GM19193 (cell line): ENCODE data around the gene RPRD2.

Source experiments
- POLR2A ChIP-seq: IDR thresholded peaks from 4 replicates; pipeline ENCODE4 v1.6.1; 2011; ENCODE audit not compliant: insufficient read depth, insufficient read length; ENCODE audit errors: extremely low read depth

The RPRD2 gene

GRCh38 chr1:150477320-150477719, 113.4 kb downstream of the RPRD2 start:
- TF ChIP-seq POLR2A: no peak

DNA sequence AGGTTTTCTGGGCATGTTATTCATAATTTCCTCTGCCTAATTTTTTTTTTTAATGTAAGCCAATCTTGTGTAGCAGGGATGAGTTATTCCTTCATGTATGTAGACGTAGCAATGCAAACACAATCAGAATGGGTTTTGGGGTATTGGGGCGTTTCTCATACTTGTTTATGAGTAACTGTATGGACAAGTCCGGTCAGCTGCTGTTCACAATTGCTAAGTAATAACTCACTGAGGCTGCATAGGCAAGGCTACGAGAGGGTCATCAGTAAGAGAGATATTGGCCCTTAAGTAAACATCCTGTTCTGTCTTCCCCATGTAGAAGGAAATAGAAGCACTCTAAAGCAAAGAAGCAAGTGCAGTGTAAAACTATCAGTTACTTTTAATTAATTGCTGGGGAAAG, 113.8 kb downstream of the RPRD2 start:
- no peak for TF ChIP-seq POLR2A

DNA sequence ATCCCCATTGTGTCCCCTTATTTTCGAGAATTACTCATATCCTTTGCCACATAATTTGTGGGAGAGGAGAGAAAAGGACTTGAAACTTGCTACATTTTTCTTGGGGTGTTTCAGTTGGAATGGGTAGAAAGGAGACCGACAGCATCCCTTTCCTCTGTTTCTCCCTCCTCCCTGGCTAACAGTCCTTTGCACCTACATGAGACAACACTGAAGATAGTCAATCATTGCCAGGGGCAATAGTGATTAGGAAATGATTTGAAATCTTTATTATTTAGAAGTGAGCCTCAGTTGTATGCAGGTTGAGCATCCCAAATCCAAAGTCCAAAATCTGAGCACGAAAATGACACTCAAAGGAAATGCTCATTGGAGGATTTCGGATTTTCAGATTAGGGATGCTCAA, 115.4 kb downstream of the RPRD2 start:
- TF ChIP-seq POLR2A: no peak

- no peak for TF ChIP-seq POLR2A
Measured at GRCh38 chr1:150479927-150480352, 116.0 kb downstream of the RPRD2 start.

- no peak for TF ChIP-seq POLR2A
Measured at GRCh38 chr1:150484431-150484830, 120.5 kb downstream of the RPRD2 start.

- TF ChIP-seq POLR2A: no peak
Measured at GRCh38 chr1:150484861-150485260, 120.9 kb downstream of the RPRD2 start.

- peak; percentile 92 for TF ChIP-seq POLR2A
Measured at GRCh38 chr1:150486966-150487762, 123.2 kb downstream of the RPRD2 start, which contains the start of gene TARS2. Gene TARS2, plus strand, starts transcription at chr1:150487419. Its CDS starts 32 bp downstream, at chr1:150487451.

- TF ChIP-seq POLR2A: no peak
Measured at GRCh38 chr1:150487763-150488115, 123.8 kb downstream of the RPRD2 start.

DNA sequence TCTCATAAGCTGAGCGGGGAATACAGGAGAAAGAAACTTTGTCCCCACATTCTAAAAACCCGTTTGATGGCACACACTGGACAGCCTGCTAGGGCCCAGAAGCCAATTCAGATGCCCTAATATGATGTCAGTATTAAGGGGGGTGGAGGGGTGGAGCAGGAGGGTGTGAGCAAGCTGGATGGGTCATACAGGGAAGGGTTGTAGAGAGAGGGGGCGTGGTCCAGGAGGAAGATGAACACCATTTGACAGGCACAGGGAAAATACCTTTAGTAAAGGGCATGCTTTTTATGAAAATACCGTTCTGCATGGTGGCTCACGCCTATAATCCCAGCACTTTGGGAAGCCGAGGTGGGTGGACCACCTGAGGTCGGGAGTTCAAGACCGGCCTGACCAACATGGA, 129.2 kb downstream of the RPRD2 start:
- no peak for TF ChIP-seq POLR2A

GRCh38 chr1:150498342-150498741, 134.4 kb downstream of the RPRD2 start:
- no peak for TF ChIP-seq POLR2A

GRCh38 chr1:150505431-150505830, 141.5 kb downstream of the RPRD2 start:
- no peak for TF ChIP-seq POLR2A

DNA sequence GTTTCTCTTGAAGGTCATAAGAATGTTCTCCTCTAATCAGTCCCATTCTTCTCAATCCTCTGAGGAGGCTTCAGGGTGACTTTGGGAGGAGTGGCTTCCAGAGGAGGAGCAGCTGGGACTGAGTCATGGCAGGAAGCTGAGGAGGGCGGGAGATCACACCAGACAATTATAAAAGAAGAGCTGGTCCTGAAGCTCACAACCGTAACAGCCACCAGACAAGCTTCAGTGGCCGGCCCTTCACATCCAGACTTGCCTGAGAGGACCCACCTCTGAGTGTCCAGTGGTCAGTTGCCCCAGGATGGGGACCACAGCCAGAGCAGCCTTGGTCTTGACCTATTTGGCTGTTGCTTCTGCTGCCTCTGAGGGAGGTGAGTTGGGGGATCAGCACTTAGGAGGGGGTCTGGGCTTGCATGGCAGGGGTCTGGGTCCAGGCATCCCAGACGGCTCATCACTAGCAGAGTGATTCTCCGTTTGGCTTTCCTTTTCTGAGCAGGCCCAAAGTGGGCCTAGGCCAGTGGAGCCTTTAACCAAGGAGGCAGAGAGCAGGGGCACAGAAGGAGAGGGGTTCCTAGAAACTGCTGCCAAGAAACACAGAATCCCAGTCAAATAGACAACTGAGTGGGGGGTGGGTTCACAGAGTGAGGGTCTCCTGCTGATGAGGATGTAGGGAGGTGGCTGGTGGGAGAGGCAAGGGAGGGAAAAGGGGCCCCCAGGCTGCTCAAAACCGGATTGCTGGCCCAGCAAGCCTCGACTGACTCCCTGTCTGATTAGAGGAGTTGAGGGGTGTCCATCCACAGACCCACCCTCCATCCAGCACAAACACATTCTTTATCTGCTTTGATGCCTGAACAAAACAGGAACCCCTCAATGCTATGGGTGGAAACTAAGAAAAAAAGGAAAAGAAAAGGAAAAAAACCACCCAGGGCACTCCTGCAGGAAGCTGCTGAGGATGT, 144.2 kb downstream of the RPRD2 start, which contains the start of gene ECM1:
Gene ECM1 (plus strand): TSS at position 198 of the 953 bp plus-strand sequence. CDS start 101 bp downstream, at position 299.
- no peak for TF ChIP-seq POLR2A

DNA sequence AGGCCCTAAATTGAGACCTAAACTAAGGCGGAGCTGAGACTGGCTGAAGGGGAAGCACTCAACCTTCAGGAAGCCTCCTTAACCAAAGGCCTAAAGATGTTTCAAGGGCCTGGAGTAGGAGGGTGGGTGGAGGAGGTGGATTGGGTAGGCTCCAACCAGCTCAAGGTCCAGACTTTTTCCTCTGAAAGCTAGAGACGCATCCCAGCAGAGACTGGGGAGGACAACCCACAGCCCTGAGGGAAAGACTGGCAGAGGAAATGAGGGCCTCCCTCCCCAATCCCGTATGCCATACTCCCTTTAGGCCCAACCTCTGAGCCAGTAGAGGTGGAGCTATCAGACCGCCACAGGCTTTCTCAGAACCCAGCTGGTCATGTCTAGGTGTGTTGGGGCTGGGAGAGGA, 145.0 kb downstream of the RPRD2 start:
- no peak for TF ChIP-seq POLR2A

DNA sequence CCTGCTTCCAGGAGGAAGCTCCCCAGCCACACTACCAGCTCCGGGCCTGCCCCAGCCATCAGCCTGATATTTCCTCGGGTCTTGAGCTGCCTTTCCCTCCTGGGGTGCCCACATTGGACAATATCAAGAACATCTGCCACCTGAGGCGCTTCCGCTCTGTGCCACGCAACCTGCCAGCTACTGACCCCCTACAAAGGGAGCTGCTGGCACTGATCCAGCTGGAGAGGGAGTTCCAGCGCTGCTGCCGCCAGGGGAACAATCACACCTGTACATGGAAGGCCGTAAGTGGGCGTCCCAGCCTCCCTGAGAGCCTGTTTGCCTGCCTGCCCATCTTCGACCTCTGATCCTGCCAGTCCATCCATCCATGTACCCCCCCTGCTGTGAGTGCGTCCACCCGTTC, 147.6 kb downstream of the RPRD2 start:
- no peak for TF ChIP-seq POLR2A

GRCh38 chr1:150511985-150512660, 148.2 kb downstream of the RPRD2 start:
- TF ChIP-seq POLR2A: no peak
